Choroid plexus epithelial cell (primary cell): Measurements from ENCODE around the gene IFNLR1.
A peak's percentile ranks its signal among the peaks of the same experiment; 100 is the strongest.

Source experiments
- DNase-seq: peaks from one replicate; pipeline ENCODE4 v3.0.0-alpha.2; 2010; ENCODE audit warnings: low read depth
- H3K4me3 ChIP-seq: 2 replicates; pipeline ENCODE4 v1.5.1; 2011; ENCODE audit warnings: low read depth, mild to moderate bottlenecking, control low read depth, low read length, moderate library complexity
- TF ChIP-seq, protein P1 (sequence below): conservative IDR thresholded peaks from 2 replicates; pipeline ENCODE4 v1.5.1; 2011; ENCODE audit warnings: low read depth, mild to moderate bottlenecking, control low read depth, inconsistent platforms, low read length, moderate library complexity

Gene IFNLR1

DNA sequence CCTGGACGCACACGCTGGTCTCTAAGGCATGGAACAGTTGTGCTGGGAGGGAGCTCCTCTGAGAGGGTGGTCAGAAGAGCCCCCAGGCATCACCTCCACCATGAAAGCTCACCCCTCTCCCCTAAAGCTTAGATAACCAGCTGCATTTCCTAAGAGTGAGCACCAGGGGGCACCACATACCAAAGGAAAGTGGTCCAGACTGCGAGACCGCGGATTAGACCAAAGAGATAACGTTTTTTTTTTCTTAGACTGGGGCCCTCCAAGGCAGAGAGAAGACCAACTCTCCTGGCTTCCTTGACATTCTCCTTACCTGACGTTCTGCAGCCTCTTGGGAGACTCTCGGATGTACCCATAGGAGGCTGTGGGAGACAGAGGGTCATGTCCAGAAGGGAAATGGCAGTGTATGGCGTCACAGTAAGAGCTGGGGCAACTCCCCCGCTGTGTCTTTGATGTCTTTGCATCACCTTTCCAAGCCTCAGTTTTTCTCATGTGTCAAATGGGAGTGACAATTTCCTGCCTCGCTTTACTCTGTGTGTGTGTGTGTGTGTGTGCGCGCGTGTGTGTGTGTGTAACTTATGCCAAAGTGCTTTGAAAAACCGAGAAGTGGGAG, 12.3 kb upstream of the IFNLR1 start:
- H3K4me3 ChIP-seq = no peak overlapping the region
- DNase-seq = peak; percentile 75
- TF ChIP-seq, protein P1, sequence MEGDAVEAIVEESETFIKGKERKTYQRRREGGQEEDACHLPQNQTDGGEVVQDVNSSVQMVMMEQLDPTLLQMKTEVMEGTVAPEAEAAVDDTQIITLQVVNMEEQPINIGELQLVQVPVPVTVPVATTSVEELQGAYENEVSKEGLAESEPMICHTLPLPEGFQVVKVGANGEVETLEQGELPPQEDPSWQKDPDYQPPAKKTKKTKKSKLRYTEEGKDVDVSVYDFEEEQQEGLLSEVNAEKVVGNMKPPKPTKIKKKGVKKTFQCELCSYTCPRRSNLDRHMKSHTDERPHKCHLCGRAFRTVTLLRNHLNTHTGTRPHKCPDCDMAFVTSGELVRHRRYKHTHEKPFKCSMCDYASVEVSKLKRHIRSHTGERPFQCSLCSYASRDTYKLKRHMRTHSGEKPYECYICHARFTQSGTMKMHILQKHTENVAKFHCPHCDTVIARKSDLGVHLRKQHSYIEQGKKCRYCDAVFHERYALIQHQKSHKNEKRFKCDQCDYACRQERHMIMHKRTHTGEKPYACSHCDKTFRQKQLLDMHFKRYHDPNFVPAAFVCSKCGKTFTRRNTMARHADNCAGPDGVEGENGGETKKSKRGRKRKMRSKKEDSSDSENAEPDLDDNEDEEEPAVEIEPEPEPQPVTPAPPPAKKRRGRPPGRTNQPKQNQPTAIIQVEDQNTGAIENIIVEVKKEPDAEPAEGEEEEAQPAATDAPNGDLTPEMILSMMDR = peak; percentile 88

DNA sequence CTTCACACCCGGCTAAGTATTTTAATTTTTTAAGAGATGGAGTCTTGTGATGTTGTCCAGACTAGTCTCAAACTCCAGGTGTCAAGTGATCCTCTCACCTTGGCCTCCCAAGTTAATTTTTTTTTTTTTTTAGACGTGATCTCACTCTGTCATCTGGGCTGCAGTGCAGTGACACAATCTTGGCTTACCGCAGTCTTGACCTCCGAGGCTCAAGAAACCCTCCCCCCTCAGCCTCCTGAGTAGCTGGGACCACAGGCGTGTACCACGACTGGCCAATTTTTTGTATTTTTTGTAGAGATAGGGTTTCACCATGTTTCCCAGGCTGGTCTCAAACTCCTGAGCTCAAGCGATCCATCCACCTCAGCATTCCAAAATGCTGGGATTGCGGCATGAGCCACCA, 11.7 kb upstream of the IFNLR1 start:
- TF ChIP-seq, protein P1 = no peak
- H3K4me3 ChIP-seq = no peak overlapping the region
- DNase-seq = no peak

DNA sequence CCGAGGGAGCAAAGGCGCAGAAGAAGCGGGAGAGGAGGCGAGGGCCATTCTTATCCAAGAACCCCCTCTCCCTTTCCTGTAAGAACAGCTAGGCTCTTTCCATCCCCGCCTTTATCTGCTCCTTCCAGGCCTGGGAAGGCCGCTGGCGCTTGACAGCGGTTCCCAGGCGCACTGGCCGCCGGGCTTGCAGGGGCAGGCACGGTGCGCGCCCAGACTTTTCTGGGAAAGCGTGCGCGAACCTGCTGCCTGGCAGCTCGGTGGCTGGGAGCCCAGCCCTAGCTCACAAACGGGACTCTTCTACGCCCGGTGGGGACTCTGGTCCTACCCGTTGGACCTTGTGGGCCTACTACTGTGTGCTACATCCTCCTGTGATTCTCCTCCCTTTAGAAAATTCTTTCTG, 8.8 kb upstream of the IFNLR1 start:
- no peak overlapping the region for H3K4me3 ChIP-seq
- DNase-seq = no peak
- TF ChIP-seq, protein P1 = no peak

DNA sequence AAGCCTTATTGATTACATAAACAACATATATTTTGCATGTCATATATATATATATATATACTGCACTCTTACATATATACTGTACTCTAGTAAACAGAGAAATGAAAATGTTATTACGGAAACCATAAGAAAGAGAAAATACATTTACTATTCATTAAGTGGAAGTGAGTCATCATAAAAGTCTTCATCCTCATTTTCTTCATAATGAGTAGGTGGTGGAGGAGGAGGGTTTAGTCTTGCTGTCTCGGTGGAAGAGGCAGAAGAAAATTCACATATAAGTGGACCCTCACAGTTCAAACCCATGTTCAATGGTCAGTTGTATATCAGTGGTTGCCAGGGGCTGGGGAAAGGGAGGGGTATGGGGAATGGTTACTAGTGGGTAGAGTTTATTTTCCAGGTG, 8.0 kb upstream of the IFNLR1 start:
- DNase-seq = no peak
- no peak overlapping the region for H3K4me3 ChIP-seq
- TF ChIP-seq, protein P1 = no peak

- H3K4me3 ChIP-seq = no peak overlapping the region
- peak; percentile 39 for DNase-seq
- TF ChIP-seq, protein P1 = no peak
Measured at GRCh38 chr1:24193046-24193445, 6.0 kb upstream of the IFNLR1 start.

DNA sequence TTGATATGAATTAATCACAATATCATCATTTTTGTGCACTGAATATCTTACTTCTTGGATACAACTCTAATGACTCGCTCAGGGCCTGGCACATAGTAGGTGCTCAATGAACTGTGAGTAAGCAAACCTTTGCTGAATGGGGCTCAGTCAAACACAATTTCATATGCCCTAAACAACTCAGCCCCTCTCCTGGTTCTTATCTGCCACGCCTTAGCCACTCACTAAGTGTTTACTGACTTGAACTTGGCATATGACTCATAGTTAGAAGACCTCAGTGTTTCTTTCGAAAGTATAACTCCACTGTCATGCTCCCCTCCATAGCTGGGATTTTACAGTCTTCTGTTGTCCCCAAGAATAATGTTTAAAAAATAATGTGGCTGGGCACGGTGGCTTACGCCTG, 4.8 kb upstream of the IFNLR1 start:
- TF ChIP-seq, protein P1 = no peak
- H3K4me3 ChIP-seq = no peak overlapping the region
- peak; percentile 72 for DNase-seq

- TF ChIP-seq, protein P1 = no peak
- DNase-seq = no peak
- H3K4me3 ChIP-seq = no peak overlapping the region
Measured at GRCh38 chr1:24190983-24191461, 3.9 kb upstream of the IFNLR1 start.
